ENCODE data around the gene MAB21L1.

- TF ChIP-seq CTCF (IDR thresholded peaks at IDR 0.05): no peak
- TF ChIP-seq POLR2A (IDR thresholded peaks at IDR 0.05): no peak
Measured at GRCh38 chr13:35481777-35482176, 5.3 kb upstream of the MAB21L1 start.
